HG02798 (cell line): ENCODE measurements around the gene MSANTD2.

Experiments
- ATAC-seq: cut with Tn5 transposase; IDR thresholded peaks from one replicate; pipeline ENCODE4 v1.9.1; 2021; ENCODE audit warnings: mild to moderate bottlenecking; ENCODE audit not compliant: unreplicated experiment, poor library complexity

Gene MSANTD2

DNA sequence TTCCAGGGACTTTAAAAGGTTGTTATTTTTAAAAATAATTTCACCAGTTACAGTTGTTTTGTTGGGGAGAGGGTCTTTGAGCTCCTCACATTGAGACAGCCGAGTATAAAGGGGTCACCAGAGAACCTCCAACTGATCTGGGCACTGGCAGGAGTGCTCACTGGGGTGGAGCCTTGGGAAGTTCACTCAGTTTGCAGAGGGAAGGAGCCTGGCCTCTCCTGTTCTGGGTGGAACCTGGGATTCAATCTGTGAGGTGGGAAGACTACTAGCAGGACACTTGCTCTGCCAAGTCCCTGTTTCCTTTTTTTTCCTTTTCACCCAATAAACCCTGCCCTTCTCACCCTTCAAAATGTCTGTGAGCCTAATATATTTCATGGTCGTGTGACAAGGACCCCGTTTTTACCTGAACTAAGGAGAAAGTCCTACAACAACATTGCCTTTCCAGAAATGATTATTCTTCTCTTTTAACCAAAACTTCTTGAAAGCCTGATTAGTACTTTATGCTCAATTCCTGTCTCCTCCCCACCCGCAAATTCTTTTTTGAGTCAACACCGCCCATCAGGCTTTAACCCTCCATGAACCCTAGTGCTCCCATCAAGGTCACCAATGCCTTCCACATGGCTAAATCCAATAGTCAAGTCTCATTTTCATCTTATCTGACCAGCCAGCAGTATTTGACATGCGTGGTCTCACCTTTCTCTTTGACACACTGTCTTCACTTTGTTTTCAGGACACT lies 22.0 kb upstream of the MSANTD2 start:
- no peak for ATAC-seq

DNA sequence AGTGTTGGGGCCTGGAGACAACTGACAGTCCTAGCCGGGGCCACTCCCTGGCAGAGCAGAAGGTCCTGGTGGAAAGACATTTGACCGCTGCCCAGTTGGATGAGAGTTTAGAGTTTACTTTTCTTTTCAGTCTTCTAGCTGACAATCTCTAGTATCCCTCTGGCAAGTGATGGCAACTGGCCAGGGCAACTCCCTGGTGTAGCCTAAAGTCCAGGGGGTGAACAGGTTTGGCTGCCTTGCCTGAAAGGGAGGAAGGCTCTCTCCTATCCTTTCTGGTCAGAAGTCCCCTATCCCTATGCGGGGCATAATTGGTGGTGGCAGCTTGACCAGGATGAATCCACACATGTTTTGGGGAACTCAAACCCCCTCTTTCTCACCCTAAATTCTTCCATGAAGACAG lies 16.8 kb upstream of the MSANTD2 start:
- no peak for ATAC-seq

DNA sequence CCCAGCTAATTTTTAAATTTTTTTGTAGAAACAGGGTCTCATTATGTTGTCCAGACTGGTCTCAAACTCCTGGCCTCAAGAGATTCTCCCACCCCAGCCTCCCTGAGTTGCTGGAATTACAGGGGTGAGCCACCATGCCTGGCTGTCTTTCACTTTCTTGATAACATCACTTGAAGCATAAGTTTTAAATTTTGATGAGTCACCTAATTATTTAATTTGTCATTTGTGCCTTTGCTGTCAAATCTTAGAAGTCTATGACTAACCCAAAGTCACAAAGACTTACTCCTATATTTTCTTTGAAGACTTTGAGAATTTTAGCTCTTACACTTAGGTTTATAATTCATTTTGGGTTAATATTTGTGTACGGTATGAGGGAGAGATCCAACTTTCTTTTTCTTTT lies 14.5 kb upstream of the MSANTD2 start:
- no peak for ATAC-seq

DNA sequence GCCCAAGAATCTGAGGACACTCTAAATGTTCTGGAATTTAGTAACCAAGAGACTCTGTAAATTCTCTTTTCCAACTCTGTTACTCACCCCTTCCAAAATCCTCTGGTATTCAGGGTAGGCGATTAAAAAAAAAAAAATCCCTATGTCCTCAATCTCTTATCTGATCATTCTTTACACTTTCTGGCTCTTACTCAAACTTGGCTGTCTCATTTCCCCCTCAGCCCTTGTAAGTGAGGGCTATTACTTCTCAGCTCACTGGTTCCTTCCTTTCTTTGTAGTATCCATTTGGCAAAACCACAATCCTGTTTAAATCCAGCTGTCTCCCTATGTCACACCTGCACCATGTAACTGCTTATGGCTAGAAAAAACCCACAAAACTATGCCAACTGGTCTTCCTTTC lies 12.7 kb upstream of the MSANTD2 start:
- no peak for ATAC-seq

DNA sequence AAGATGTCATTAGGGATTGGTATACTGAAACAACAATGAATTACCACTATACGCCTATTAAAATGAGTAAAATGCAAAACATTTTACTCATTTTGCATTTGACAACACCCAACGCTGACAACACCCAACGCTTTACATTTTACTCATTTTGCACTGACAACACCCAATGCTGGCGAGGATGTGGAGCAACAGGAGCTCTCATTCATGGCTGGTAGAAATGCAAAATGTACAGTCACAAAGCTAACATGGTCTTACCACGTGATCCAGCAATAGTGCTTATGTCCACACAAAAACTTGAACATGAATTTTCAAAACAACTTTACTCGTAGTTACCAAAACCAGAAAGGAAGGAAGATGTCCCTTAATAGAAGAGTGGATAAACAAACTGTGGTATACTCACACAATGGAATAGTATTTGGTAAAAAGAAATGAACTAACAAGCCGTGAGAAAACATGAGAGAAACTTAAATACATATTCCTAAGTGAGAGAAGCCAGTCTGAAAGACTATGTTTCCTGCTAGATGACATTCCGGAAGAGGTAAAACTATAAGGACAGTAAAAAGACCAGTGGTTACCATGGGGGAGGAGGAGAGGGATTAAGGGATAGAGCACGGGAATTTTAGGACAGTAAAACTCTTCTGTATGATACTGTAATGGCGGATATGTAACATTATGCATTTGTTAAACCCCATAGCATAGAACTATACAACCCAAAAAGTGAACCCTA lies 11.4 kb upstream of the MSANTD2 start:
- ATAC-seq = no peak

DNA sequence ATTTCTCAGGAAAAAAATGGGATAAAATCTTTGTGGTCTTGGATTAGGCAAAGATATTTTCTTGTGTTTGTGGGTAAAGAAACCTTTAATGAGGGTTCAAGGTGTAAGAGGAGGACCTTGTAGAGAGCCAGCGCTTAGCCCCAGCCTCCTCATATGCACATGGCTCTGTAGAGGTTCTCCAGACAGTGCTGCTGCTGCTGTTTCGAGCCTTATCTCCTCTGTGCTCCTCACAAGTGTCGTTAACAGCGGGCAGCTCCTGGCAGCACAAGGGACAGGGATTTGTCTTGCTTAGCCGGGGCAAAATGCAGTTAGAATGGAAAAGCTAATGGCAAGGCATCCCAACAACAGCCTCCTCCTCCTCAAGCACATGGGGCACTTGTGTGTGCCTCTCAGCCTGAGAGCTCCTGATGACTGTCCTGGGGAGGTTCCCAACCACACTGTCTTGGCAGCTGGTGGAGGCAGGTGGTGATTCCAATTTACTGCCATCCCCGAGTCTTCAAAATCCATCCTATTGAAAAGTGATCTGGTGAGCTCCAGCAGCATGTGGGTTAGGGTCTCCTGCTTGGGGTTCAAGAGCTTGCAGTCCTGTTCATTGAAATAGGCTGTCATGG lies 7.6 kb upstream of the MSANTD2 start:
- ATAC-seq = no peak

DNA sequence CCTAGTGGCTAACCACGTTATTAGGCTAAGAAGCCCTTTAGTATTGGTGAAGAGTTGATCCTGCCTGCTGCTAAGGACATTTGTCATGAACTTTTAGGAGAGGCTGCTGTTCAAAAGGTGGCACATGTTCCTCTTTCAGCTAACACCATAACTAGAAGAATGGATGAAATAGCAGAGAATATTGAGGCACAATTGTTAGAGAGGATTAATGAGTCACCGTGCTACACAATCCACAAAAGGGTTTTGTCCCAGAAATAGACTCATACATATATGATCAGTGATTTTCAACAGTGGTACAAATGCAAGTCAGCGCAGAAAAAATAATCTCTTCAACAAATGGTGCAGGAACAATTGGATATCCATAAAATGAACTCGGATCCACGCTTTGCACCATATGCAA lies 7.0 kb upstream of the MSANTD2 start:
- no peak for ATAC-seq

DNA sequence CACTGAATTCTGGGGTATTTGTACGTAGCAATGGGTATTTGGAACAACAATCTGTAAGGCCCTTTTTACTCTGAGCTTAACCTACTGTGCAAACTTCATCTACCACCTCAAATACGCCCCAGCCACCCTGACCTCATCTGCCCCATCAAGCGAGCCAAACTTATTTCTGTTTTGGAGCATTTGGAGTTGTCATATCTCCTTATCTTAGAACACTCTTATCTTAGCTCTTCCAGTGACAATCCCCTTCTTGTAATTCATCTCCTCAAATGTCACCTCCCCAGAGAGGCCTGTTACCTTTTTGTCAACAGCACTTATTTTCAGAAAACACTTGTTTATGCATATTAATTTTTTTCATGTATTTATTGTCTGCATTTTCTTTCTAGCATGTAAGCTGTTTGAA lies 4.7 kb upstream of the MSANTD2 start:
- no peak for ATAC-seq

DNA sequence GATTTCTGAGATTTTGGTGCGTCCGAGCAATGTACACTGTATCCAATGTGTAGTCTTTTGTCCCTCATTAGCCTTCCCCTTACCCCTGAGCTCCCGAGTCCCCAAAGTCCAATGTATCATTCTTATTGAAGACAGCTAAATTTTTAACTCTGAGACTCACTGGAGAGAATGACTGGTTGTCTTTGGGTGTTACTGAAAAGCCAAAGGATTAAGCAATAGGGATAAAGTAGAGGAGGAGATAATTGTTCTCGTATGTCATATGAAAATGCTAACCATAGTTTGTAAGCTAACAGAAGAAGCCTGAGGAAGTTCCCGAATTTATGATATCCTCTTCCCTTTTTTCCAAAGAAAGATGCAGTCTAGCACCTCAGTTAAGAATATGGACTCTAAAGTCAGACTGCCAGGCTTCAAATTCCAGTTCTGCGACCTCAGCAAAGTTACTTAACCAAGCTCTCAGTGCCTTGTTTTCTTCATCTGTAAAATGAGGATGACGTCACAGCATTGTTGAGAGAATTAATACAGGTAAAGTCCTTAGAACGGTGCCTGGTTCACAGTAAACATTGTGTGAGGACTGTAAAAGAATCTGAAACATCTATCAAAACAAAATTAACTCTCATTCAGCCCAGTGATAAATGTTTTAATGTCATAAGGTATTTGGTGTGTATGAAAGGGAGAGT lies 1.6 kb upstream of the MSANTD2 start:
- ATAC-seq = no peak

DNA sequence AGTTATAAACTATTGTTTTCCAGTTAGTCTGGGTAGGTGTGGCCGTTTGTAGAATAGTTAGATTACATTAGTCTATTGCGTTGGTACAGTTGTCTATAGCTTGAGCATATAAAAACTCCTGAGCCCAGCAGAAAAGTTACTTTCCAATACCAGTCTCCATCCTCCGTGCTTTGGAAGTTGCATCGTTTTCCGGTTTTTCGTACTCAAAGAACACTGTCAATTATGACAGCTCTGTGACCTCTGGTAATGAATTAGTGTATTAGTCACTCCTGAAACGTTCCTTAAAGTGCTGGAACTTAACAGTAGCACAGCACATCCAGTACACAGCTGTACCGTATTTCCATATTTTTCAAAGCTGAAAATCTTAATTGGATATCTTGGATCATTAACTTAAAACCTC lies 808 bp upstream of the MSANTD2 start:
- ATAC-seq = no peak

DNA sequence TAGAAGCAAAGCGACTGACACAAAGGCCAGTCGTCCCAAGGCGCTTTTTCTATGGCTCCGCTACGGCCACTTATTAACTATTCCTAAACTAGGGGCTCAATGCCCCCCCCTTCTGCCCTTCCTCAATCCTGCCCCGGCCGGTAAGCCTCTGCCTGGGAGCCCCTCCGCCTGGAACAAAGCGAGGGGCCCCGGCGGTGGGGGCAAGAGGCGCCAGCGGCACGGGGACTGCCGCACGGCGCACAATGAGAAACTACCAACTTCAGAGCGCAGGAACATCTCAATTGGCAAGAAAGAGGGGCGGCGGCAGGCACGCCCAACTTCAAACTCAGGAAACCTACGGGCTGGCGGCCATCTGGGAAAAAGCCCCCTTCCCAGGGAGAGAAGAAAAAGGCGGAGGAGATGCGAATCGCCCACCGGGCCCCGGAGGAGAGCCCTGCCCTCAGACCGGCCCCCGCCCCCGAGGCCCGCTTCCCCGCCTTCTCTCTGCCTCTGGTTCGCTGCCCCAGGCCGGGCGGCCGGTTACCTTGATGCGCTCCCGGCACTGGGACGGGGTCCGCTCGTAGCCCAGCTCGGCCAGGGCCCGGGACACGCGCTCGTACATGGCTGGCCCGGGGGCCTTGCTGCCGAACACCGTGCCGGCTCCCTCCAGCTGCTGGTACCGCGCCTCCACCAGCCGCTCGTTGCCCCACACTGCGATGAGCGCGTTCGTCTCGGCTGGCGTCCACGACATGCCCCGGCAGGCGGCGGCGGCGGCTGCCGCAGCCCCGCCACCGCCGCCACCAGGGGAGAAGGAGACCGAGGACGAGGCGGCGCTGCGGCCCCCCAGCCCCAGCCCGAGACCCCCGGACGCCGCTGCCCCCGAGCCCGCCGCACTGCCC lies 619 bp downstream of the MSANTD2 start:
- peak; percentile 40 for ATAC-seq

DNA sequence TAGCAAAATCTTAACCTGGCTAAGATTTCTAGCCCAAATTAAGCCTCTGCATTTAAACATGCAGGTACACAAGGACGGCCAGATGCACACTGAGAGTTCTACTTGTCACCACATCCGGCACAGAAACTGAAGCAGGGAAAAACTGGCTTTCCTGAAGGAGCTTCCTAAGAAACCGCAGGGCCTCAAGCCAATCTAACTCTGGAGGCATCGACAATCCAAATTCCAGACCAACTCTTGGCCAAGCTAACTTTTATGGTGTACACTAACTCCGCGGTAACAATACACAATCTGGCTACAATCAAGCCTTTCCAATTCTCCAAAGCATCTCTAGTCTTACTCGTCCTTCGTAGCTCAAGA lies 1.2 kb downstream of the MSANTD2 start:
- peak; percentile 14 for ATAC-seq

DNA sequence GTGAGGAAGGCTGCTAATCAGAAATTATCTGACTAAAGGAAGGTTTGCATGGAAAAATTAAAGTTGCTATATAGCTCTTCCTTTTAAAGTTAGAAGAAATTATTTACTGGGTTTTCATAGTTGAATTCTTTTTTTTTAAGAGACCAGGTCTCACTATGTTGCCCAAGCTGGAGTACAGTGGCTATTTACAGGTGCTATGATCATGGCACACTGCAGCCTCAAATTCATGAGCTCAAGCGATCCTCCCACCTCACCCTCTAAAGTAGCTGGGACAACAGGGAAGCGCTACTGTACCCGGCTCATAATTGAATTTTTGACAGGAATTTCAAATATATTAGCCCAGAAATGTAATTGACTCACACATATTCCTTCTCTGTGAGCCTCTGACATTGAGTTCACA lies 3.9 kb downstream of the MSANTD2 start:
- no peak for ATAC-seq

DNA sequence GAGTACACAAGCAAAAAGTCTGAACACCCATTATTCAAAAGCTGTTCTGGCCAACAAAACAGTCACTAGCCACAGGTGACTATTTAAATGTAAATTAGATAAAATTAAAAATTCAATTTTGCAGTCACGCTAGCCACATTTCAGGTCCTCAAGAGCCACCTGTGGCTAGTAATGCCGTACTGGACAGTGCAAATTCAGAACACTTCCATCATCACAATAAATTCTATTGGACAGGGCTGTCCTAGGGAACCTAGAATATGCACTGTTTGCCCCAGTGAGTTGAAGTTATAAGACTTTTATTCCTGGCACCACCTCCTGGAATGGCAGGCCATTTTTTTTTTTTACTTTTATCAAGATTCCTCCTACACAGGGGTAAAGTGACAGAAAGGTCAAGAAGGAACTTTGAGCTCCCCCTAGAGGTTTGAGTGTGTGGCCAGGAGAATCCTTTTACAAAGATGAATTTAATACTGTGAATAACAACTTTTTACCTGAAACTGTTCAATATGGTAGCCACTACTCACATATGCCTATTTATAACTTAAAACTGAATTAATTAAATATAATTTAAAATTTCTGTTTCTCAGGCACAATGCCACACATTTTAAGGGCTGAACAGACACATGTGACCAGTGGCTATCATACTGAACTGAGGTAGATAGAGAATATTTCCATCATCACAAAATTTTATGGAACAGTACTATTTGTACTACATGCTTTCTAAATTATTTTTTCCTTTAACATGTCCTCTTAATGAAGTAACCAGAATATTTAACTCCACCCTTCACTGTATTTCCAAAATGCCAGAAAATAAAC lies 6.5 kb downstream of the MSANTD2 start:
- peak; percentile 62 for ATAC-seq

DNA sequence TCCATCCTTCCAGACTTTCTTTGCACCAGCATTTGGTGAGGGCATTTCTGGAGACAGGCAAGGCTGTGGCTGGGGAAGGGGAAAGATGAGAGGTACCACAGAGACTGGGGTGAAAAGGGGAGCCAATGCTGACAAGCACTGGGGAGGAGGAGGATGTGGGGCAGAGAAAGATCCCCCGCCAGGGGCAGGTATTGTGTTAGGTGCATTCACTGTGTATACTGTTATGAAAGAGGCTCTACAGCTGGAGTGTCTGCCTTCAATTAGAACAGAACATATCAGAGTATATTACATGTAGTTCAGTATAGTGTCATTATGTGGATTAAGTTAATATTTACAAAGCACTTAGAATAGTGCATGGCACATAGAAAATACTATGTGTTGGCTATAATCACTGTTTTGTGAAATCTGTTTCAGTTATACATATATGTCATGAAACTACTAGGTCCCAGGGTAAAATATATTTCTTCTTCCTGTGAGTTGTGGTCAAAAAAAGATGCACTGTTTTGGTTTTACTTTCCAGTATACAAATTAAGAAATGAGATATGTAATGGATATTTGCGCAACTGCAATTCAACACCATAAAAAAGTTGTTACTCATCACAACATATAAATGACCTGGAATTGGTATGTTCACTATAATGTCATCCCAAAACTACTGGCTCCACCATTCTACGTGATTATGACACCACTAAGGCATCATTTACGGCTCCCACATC lies 8.4 kb downstream of the MSANTD2 start:
- peak; percentile 64 for ATAC-seq

DNA sequence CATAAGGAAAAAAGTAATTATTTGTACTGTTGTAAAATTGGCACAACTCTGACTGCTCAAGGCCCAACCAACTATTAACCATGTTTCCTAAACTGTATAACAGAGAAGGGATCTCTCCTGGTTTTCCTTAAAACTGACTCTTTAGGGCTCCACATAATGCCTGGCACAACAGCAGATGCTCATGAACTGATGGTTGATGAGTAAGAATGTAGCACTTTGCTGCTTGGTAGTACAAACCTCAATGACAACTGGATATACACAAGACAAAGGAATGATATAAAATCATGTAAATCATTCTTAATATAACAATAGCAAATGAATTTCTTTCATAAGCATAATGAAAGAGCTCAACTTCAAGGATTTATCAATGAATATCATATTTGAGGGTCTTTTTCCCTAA lies 11.7 kb downstream of the MSANTD2 start:
- no peak for ATAC-seq

DNA sequence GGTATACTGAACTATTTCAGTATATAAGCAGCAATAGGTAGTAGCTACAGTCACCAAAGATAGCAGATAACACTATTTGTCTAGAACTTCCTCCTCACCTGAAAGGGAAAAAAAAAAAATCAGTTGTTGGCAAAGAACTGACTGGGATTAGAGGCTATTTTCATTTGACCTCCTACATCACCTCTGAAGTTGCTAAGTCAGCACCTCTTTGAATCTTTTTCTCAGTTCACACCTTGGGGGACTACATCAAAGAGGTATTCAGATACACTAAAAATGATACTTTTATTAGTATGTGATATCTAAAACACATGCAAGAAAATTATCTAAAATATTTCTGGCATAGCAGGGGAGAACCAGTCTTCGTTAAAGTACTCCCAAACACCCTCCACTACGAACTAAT lies 16.2 kb downstream of the MSANTD2 start:
- ATAC-seq = no peak

DNA sequence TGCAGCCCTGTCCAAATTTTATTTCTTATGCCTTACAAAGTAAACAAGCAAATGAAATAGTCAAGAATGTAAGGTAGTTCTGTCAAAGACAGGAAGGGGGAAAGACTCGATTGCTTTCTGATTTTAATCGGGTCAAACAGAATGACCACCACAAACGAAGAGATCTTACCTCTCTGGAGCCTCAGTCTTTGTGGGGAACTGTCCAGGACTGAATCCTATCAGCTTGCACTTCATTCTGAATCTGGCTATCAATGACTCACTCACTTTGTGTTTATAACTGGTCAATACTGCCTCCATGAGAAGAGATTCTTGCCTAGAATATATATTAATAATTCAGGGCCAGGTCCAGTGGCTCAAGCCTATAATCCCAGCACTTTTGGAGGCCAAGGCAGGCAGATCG lies 17.2 kb downstream of the MSANTD2 start:
- no peak for ATAC-seq

DNA sequence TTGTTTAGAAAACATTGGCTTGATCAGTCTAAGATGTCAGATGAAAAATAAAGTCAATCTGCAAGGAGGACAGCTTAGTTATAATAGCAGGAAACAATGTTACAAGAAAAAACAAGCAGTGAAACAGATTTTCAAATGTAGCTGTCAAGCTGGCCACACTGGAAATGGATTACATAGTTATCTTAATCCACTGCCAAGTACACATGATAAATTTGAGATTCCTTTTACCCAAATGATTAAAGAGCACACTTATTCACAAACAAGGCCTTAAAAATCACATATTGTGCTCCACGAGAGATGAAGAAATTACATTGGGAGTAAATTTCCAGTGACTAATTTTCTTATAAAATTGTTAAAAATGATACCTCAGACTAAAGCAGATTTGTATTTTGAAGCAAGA lies 20.6 kb downstream of the MSANTD2 start:
- no peak for ATAC-seq
